HG03565 (cell line): ENCODE measurements around the gene CPA4.
"Not testable (repeated sequence)": the region's sequence is repeated elsewhere in the genome, so short reads cannot be mapped to it uniquely, and the experiment has no call there.

Experiments
- ATAC-seq: cut with Tn5 transposase; IDR thresholded peaks from one replicate; pipeline ENCODE4 v1.9.1; 2021; ENCODE audit warnings: mild to moderate bottlenecking, moderate library complexity; ENCODE audit not compliant: unreplicated experiment

CPA4 gene

DNA sequence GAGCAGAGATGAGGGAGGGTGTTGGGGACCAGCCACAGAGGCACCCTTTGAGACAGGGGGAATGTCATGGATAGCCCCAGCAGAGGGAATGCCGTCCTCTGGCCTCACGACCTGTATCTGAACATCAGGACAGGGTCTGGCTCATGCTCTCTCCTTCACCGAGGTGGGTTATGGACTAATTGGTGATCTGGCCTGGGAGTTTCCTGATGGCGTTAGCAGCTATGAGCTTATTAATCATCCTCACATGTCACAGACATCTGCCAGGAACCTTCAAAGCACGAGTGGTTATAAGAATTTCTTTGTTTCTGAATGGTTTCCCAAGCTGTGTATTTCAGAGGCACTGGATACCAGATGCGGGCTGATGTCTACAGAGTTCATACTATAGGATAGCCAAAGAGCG is 6.9 kb downstream of the CPA4 start:
- ATAC-seq: no peak

DNA sequence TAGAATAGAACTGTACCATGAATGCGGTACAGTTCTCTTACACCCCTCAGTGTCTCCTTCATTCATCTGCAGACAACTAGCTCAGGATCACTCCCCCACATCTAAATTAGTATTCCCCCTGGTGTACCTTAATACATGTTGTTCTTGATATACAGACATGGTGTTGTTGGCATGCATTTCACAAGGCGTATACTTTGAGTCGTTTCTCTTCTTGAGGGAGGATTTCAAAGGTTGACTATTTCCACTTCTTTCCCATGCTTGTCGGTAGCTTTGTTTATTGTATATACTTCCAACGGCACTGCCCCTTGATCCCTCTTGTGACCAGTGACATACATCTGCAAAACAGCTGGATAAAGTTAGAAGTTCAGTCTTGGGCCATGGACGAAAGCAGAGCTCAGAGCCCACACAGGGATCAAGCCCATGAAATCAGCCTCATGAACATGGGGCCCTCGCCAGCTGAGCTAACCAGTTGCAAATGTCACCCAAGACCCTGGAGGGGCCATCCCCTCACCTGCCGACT is 8.6 kb downstream of the CPA4 start:
- no peak for ATAC-seq

DNA sequence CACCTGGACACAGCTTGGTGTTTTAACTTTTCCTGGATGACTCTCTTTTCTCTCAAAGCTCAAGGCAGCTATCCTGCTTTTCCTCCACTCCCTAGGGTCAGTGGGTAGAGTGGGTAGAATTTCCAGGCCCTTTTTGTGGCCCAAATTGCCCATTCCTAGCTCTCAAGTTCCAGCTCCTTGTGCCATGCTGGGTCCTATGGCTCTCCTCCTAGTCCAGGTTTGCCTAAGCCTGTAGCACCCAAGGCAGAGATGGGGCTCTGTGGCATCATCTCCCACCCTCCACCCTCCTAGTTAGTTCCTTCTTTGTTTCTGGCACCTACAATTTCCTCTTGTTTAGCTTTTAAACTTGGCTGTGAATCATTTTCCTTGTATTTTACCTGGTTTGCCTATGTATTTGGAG is 9.7 kb downstream of the CPA4 start:
- ATAC-seq: no peak

DNA sequence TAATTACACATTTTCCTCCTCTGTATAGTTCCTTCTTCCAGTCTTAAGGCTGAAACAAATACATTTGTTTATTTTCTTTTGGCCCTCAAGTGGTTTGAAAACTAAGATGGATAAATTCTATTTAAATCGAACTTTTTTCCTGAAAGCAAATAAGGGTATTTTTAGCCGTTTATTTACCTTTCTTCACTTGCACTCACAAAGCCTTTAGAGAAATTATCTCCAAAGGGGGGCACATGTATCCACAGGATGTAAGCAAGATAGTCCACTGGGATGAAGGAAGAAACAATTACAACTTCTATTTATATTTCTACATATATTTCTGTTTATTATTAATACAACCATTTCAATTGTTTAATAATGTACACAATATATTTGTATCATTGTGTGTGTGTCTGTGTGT is 10.2 kb downstream of the CPA4 start:
- ATAC-seq: no peak

DNA sequence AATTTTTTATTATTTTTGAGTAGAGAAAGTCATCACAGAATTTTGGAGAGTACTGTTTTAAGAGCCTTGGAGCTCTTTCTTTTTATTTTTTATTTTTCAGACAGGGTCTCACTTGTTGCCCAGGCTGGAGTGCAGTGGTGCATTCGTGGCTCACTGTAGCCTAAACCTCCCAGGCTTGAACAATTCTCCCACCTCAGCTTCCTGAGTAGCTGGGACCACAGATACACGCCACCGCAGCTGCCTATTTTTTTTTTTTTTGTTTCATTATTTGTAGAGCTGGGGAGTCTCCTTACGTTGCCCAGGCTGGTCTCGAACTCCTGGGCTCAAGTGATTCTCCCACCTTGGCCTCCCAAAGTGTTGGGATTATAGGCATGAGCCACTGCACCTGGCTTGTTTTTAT is 10.6 kb downstream of the CPA4 start:
- ATAC-seq: no peak

DNA sequence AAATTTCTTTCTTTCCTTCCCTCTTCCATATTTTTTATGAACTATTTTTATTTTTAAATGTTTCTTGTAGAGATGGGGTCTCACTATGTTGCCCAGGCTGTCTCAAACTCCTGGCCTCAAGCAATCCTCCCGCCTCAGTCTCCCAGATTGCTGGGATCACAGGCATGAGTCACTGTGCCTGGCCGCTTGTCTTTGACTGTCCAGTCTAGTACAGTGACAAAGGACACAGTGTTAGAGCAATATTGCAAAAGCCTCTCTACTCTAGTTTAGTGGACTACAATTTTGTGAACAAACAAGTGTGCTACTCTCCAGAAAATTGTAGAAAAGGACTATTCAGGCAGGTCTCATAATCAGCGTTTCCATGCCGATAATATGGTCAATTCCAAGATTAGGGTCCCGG is 11.0 kb downstream of the CPA4 start:
- no peak for ATAC-seq

DNA sequence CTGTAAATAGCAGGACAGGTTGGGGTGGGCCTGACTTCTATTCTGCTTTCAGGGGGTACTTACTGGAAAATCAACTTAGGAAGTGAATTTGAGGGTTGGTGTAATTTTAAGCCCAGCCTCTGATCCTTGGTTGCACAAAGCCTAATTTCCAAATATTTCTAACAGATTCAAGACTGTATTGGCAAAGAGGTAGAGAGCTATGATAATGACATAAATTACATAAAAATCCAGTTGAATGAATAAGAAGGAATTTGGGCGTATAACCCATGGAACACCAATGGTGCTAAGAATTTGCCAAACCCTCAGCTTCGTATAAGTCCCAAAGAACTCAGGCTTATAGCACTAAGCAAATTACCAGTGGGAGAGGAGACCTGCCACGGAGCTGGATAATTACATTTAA is 11.9 kb downstream of the CPA4 start:
- ATAC-seq: no peak

DNA sequence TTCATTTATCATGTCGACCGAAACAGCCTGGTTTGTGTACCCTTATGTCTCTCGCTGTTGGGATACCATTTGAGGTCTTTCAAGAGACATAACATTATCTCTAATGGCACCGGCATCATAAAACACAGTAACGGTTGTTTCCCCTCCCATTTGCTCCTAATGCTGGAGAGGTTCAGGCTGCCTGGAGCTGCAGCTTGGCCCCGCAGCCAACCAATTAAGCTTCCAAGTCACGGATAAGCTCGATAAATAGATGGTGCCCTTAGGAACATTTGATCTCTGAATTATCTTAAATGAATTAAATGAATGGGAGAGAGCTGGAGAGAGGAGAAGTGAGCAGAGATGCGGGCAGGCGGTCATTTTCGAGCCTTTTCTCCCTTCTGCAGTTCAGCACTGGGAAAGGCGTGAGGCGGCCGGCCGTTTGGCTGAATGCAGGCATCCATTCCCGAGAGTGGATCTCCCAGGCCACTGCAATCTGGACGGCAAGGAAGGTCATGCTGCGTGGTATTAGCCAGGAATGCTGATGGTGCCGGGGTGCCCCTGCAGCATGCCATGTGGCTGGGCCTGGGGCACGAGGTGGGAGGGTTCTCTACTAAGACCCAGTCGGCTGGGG is 12.6 kb downstream of the CPA4 start:
- ATAC-seq: no peak

DNA sequence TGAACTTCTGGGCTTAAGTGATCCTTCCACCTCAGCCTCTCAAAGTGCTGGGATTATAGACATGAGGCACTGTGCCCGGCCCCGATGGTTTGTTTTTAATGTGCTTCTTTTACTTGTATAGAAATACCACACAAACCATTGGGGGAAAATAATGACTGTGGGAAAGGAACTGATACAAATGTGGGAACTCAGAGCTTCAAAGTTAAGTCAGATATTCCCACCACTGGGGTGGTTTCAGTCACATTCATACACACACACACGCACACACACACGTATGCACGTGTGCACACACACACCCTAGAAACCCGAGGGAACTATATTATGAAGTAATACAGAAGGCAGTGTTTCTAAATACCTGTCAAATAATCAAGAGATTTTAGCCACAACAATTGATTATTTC is 17.0 kb downstream of the CPA4 start:
- ATAC-seq: no peak

DNA sequence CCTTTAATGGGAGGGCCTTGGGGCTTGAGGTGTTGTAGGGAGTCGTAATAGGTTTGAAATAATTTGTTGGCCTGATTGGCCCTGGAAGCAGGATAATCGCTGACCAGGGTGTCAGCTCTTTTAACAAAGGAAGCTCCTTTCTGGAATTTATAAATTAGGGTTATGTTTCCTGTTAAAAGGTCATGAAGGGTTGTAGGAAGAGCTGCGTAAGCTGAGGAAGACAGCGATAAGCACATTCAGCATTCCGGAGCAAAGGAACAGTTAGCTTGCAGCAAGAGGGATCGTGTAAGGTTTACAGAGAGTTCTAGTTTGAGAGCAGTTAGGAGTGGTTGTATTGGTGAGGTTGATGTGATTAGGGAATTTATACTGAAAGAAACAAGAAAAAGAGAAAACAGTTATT is 21.3 kb downstream of the CPA4 start:
- no peak for ATAC-seq

DNA sequence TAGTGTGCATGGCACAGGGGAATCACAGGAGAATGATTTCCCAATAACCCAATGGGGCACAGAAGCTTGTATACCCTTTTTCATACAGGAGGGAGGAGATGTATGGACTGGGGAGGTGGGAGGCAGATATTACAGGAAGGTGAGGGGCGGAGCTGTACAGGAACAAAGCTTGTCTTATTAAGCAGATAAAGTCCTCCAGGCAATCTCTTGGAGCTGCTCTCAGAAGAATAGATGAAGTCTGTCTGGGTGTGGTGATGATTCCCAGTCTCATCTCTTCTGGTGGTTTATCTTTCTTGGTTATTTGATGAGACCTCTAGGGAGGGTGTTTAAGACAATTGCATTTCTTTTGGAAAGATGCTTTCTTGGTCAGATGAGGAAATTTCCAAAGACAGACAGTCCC is 26.6 kb downstream of the CPA4 start:
- no peak for ATAC-seq

DNA sequence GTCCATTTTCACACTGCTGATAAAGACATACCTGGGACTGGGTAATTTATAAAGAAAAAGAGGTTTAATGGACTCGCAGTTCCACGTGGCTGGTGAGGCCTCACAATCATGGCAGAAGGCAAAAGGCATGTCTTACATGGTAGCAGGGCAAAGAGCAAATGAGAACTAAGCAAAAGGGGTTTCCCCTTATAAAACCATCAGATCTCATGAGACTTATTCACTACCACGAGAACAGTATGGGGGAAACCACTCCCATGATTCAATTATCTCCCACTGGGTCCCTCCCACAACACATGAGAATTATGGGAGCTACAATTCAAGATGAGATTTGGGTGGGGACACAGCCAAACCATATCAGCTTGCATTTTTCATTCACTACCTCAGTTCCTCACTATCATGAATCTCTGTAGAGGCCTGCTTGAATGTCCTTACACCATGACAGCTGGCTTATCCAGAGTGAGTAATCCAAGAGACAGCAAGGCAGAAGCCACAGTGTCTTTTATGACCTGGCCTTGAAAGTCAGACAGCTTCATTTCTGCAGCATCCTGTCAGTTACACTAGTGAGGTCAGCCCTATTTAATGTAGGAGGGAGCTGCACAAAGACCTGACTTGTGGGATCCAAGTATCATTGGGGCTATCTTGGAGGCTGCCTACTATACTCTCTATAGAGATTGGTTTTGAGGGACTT is 28.7 kb downstream of the CPA4 start:
- not testable (repeated sequence) for ATAC-seq

DNA sequence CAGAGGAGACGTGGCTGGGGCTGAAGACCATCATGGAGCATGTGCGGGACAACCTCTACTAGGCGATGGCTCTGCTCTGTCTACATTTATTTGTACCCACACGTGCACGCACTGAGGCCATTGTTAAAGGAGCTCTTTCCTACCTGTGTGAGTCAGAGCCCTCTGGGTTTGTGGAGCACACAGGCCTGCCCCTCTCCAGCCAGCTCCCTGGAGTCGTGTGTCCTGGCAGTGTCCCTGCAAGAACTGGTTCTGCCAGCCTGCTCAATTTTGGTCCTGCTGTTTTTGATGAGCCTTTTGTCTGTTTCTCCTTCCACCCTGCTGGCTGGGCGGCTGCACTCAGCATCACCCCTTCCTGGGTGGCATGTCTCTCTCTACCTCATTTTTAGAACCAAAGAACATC is 29.7 kb downstream of the CPA4 start:
- ATAC-seq: no peak

DNA sequence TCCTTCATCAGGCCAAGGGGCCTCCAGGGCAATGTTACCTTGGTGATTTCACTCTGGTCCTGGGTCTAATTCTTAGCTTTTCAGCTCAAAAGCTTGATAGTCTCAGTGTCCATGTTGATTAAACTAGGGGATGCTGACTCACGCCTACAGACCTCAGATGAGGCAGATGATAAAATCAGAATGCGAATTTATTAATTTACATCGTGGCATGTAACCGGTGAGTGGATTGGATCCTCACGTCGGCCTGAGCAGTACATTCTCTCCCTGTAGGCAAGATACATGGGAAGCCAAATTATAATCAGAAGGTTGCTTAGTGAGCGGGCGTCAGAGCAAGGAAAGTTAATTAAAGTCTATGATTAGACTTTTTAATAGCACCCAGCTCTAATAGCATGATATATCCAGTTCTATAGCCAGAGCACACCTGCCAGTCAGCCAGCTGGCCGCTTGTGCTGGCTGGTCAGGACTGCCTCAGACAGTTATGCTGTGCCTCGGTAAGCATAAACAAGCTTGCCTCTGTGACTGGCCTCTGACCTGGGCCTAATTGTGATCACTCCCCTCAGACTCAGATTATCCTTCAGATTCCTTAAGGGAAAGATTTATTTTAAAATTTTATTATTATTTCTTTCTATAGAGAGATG is 31.5 kb downstream of the CPA4 start:
- ATAC-seq: no peak

DNA sequence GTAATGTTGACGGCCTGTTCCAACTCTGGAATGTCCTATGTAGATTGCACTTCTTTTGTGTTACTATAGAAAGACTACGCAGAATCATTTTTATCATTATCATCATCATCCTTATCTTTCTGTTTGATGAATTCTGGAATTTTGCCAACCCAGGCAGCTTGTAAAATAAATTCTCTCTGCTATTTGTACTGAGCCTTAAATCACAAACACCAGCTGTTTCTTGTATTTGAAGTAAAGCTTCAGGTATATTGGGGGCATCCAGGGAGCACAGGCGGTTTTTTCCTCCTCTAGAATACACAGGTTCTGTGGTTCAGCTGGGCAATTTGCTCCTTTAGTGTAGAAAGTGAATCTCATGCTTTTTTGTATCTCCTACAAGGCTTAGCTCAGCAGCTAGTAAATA is 36.7 kb downstream of the CPA4 start:
- ATAC-seq: no peak

DNA sequence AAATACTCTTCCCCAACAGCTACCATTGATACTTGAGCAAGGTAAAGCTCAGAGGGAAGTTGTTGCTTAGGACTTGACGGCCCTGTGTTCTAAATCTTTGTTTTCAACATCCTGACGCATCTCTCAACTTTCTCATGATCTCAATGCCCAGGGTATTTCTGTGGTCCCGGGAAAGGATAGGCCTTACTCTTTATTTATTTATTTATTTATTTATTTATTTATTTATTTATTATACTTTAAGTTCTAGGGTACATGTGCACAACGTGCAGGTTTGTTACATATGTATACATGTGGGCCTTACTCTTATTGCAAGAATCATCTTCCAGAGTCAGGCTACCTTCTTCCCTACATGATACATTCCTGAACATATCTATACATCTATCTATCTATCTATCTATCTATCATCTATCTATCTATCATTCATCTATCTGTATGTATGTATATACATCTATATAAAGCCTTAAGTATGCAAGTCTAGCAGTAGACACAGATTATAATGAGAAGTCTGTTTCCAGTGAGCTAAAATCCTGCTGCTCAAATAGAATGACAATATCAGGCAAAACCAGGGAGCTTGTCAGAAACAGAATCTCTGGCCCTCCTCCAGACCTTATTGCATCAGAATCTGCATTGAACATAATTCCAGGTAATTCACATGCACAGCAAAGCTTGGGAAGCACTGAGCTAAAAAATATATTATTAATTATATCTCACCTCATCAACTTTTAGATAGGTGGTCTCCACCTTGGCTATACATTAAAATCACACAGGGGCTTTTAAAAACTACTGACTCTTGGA is 39.5 kb downstream of the CPA4 start:
- no peak for ATAC-seq

DNA sequence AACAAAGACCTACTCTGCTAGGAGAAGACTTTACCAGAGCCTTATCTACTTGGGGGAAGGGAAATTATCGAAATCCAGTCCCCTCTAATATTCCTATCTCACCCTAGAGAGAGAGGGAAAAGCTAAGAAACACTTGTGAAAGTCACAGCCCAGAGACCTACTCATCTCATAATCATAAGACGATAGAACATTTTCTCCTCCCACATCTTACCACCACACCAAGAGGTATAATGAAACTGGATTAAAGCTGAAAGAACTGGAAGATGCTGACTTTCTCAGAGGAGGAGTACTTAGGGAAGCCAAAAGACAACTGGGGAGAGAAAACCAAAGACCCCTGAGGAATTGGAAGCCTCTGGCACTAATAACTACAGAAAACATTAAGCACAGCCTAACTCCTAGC is 40.9 kb downstream of the CPA4 start:
- no peak for ATAC-seq

DNA sequence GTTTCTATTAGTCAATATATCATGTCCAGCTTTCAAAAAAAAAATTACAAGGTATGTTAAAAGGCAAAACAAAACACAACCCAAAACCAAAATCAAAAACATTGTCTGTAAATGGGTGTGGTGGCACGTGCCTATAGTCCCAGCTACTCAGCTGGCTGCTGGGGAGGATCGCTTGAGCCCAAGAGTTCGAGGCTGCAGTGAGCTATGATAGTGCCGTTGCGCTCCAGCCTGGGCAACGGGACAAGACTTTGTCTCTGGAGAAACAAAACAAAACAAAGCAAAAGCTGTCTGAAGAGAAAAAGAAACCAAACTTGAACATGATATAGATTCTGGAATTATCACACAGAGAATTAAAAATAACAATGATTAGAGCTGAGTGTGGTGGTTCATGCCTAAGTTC is 41.3 kb downstream of the CPA4 start:
- ATAC-seq: no peak

DNA sequence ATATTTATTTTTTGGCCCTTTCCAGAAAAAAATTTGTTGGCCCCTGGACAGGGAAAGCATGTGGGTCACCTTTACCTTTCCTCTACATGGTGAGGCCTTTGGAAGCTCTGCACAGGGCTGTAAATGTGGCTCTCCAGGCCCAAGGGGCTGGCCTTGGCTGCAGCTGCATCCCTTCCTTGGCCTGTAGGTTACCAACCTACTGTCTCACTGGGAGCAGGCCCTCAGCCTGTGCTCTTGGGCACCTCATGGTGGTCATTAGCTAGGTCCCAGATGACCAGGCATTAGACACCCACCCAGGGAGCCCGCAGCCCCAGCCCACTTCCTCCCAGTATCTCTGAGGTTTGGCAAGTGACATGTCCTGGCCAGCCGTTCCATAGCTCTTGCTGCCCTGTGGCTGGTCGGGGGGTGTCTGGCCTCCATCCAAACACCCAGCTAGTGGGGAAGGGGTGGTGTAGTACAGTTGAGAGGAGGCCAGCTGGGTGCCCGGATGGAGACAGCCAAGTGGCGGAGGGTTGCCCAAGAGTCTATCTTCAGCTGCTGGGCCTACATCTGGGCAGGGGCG is 44.5 kb downstream of the CPA4 start:
- ATAC-seq: no peak

DNA sequence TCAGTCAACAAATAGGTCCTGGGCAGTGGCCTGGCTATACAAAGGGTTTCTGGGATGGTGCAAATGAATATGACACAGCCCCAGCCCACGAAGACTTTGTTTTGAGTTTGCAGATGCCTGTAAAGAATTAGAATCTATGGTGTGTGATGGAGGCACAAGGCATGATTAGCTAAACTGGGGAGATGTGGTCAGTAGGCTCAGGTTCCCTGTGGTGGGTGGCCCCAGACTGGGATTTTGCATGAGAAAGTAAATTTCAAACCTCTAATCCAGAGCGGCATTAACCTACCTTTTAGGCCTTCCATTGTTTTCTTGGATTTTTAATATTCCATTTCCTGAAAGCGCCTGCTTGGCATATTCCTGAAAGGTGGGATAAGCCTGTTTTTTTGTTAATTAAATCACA is 45.3 kb downstream of the CPA4 start:
- ATAC-seq: no peak

DNA sequence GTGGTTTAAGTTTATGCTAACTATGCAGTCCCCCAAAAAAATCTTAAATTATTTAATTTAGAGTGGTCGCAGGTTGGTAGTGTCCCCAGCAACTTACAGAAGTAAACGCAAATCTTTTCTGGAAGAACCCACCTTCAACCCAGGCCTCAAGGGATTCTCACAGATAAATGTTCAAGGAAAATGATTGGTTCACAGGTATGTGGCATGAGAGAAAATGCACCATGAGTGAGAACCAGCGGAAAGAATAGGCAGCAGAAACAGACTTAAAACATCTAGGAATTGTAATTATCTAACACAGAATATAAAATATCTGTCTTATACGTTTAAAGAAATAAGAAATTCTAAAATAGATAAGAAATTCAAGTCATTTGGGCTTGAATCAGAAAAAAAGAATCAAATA is 48.9 kb downstream of the CPA4 start:
- no peak for ATAC-seq
